Measurements from ENCODE around the gene MAPK7. TPM values are rescaled to one million over a fixed set of nuclear protein-coding genes. Genes with fewer than 3 reads are reported as not detected.
"Not testable (repeated sequence)": the region's sequence is repeated elsewhere in the genome, so short reads cannot be mapped to it uniquely, and the experiment has no call there.

The MAPK7 gene
- total RNA-seq, 4 donors from 2014 or later, result 35.0 to 60.7 (median 46.5) TPM

GRCh38 chr17:19347323-19348080 lies 30.8 kb upstream of the MAPK7 start:
- DNase-seq, result peak in 2 of 3 donors; percentile 28 to 33
- Histone ChIP-seq H3K9me3 (no peaks in the 10 kb centered on the region), H3K27me3 (no peaks in the 10 kb centered on the region), H3K36me3 (no peaks in the 10 kb centered on the region), H3K27ac (peak overlapping the region in 2 of 4 donors; percentile 12 to 41), H3K4me3 (no peak overlapping the region), H3K4me1 (peaks cover 0 to 8% (median 0%) of the 10 kb centered on the region in 4 donors)
- TF ChIP-seq POLR2A (IDR thresholded peaks at IDR 0.05), result no peak
- TF ChIP-seq CTCF (IDR thresholded peaks at IDR 0.05), result no peak

DNA sequence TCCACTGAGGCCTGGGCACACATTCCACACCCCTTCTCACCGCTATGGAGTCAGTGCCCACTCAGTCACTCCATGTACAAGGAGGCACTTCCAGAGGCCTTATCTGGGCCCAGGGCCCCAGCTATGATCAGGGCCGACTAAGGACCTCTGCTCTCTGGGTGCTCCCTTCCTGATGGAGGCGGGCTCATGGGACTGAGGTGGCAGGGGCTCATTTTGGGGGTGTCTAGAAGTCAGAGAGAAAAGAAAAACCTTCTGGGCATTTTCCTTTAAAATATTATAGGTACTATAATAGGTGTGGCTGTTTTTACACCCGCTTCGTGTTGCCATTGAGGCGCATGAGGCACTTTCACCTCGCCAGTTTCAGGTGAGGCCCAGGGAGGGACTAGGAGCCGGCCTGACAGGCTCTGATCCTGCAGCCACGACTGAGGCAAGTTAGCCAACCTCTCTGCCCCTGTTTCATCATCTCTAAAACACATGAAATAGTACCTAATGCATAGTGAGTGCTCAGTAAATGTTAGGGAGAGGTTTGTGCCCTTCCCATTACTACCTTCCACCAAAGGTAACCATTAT lies 30.1 kb upstream of the MAPK7 start:
- Histone ChIP-seq H3K9me3 (no peaks in the 10 kb centered on the region), H3K27me3 (no peaks in the 10 kb centered on the region), H3K36me3 (no peaks in the 10 kb centered on the region), H3K4me3 (no peak overlapping the region), H3K4me1 (peaks cover 0 to 8% (median 0%) of the 10 kb centered on the region in 4 donors), H3K27ac (no peak overlapping the region)
- peak in 1 of 3 donors; percentile 34 for DNase-seq
- TF ChIP-seq CTCF (IDR thresholded peaks at IDR 0.05), result no peak

DNA sequence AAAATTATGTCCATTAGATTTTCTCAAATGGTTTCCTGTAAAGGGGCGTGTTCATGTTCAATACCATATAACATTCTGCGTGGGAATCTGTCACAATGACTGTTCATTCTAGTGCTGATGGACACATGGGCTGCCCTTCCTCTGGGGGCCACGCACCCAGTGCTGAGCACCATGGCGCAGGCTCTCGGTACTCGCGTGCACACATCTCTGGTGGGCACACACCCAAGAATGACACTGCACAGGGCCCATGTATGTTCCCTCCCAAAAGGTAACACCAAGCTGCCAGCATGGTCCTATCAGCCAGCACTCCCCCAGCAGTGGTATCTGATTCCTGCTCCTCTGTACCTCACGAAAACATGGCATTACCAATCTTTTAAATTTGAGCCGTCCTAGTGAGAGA lies 29.5 kb upstream of the MAPK7 start:
- no peaks in the 10 kb centered on the region for H3K27me3 ChIP-seq
- peaks cover 0 to 8% (median 0%) of the 10 kb centered on the region in 4 donors for H3K4me1 ChIP-seq
- no peaks in the 10 kb centered on the region for H3K9me3 ChIP-seq
- H3K36me3 ChIP-seq, result no peaks in the 10 kb centered on the region
- H3K4me3 ChIP-seq, result no peak overlapping the region
- peak in 1 of 3 donors; percentile 34 for DNase-seq
- no peak overlapping the region for H3K27ac ChIP-seq
- TF ChIP-seq CTCF (IDR thresholded peaks at IDR 0.05) (no peak), POLR2A (IDR thresholded peaks at IDR 0.05) (no peak)

DNA sequence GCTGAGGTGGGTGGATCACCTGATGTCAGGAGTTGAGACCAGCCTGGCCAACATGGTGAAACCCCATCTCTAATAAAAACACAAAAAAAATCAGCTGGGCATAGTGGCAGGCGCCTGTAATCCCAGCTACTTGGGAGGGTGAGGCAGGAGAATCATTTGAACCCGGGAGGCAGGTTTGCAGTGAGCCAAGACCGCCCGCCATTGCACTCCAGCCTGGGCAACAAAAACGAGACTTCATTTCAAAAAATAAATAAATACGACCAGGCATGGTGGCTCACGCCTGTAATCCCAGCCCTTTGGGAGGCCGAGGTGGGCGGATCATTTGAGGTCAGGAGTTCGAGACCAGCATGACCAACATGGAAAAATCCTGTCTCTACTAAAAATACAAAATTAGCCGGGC lies 24.9 kb upstream of the MAPK7 start:
- H3K27ac ChIP-seq, H3K36me3 ChIP-seq, H3K9me3 ChIP-seq, DNase-seq, H3K27me3 ChIP-seq, H3K4me3 ChIP-seq, H3K4me1 ChIP-seq: not testable (repeated sequence)

DNA sequence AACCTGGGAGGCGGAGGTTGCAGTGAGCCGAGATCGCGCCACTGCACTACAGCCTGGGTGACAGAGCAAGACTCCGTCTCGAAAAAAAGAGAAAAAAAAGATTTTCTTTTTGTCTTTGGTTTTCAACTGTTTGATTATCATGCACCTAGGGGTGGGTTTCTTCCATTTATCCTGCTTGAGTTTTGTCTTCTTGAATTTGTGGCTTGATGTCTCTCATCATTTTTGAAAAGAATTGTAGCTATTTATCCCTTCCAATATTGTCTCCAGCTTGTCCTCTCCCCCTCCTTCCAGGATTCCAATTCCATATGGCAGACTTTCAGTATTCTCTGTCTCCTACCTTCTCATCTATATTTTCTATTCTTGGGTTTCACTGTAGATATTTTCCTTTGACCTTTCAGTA lies 23.6 kb upstream of the MAPK7 start:
- no peak overlapping the region for H3K27ac ChIP-seq
- H3K4me1 ChIP-seq, result no peaks in the 10 kb centered on the region
- H3K36me3 ChIP-seq, result no peaks in the 10 kb centered on the region
- H3K9me3 ChIP-seq, result no peaks in the 10 kb centered on the region
- TF ChIP-seq POLR2A (IDR thresholded peaks at IDR 0.05) (no peak), CTCF (IDR thresholded peaks at IDR 0.05) (no peak)
- H3K27me3 ChIP-seq, result no peaks in the 10 kb centered on the region
- no peak for DNase-seq
- no peak overlapping the region for H3K4me3 ChIP-seq

- no peak overlapping the region for H3K4me3 ChIP-seq
- H3K4me1 ChIP-seq, result peaks cover 0 to 5% (median 3%) of the 10 kb centered on the region in 4 donors
- no peak overlapping the region for H3K27ac ChIP-seq
- no peaks in the 10 kb centered on the region for H3K36me3 ChIP-seq
- peak in 1 of 3 donors; percentile 39 for DNase-seq
- H3K27me3 ChIP-seq, result no peaks in the 10 kb centered on the region
- H3K9me3 ChIP-seq, result no peaks in the 10 kb centered on the region
- TF ChIP-seq CTCF (IDR thresholded peaks at IDR 0.05), result no peak
These were observed 20.9 kb upstream of the MAPK7 start for GRCh38 chr17:19357351-19357750.

Data from Peyer's patch (tissue), 4 donors.